ENCODE results near the gene ATRNL1. TPM values are rescaled to one million over a fixed set of nuclear protein-coding genes. Genes with fewer than 3 reads are reported as not detected.

Gene ATRNL1
- total RNA-seq, 4 donors from 2014 or later: 0.34 to 1.1 (median 0.55) TPM

DNA sequence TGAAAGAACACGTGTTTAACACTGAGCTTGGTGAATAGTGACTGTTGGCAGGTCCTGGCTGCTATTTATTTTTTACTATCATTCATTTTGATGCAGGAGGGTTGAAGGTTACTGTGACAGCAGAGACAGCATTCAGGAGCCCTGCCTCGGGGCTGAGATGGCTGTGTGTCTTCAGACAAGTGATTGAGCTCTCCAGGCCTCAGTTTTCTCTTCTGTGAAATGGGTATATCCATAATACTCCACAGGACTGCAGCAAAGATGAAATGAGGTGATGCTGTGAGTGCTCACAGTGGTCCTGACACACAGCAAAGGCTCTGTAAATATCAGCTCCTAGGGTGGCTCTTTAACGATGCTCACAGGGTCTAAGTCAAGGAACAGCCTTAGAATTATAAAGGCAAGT is 884.7 kb downstream of the ATRNL1 start:
- H3K4me3 ChIP-seq (ENCODE audit: low read depth, poor library complexity, severe bottlenecking): no peak overlapping the region
- DNase-seq (ENCODE audit: low spot score in 2 of 2): no peak
- intact Hi-C loops (cut with DNase I; ENCODE audit: low total_unique reads): no loop called here
- TF ChIP-seq POLR2A (IDR thresholded peaks at IDR 0.05): no peak
- TF ChIP-seq, protein P1, sequence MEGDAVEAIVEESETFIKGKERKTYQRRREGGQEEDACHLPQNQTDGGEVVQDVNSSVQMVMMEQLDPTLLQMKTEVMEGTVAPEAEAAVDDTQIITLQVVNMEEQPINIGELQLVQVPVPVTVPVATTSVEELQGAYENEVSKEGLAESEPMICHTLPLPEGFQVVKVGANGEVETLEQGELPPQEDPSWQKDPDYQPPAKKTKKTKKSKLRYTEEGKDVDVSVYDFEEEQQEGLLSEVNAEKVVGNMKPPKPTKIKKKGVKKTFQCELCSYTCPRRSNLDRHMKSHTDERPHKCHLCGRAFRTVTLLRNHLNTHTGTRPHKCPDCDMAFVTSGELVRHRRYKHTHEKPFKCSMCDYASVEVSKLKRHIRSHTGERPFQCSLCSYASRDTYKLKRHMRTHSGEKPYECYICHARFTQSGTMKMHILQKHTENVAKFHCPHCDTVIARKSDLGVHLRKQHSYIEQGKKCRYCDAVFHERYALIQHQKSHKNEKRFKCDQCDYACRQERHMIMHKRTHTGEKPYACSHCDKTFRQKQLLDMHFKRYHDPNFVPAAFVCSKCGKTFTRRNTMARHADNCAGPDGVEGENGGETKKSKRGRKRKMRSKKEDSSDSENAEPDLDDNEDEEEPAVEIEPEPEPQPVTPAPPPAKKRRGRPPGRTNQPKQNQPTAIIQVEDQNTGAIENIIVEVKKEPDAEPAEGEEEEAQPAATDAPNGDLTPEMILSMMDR (IDR thresholded peaks at IDR 0.05): no peak
- 71 to 74% methylated on average over 3 of the region's 3 CpGs for WGBS, 2 donors

DNA sequence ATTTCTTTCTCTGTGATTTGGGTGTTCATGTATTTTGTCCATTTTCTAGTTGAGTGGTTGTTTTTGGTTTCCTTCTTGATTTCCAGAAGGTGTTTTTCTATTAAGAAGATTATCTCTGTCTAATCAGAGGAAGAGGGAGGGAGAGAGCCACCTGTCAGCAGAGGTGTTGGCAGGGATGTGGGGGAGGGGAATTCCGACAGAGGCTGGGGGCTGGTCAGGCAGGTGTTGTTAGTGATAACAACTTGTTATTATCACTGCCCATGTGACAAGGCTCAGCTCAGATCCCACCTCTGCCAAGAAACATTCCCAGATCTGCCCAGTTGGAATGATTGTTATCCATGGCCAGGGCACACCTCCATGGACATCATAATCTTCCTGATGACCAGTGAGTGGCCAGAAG is 886.4 kb downstream of the ATRNL1 start:
- WGBS, 2 donors: 75 to 90% methylated on average over 1 of the region's 1 CpG
- TF ChIP-seq, protein P1 (IDR thresholded peaks at IDR 0.05): no peak
- no peak for TF ChIP-seq POLR2A (IDR thresholded peaks at IDR 0.05)

DNA sequence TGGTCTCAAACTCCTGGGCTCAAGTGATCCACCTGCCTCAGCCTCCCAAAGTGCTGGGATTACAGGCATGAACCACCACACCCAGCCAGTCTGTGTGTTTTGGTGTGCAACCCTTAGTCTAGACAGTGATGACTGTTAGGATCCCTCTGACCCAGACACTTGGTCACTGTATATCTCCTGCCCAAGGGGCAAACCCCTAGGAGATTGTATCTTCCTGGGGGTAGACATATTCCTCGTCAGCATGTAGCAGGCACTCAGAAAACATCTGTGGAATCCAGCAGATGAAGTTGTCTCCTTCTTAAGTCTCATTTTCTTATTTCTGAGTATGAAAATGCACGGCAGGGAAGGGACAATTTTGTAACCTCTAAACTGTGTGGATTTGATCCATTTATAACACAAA is 887.3 kb downstream of the ATRNL1 start:
- WGBS, 2 donors: 54 to 67% methylated on average over 2 of the region's 2 CpGs
- no peak overlapping the region for H3K4me3 ChIP-seq (ENCODE audit: low read depth, poor library complexity, severe bottlenecking)
- no peak for TF ChIP-seq POLR2A (IDR thresholded peaks at IDR 0.05)
- TF ChIP-seq, protein P1 (IDR thresholded peaks at IDR 0.05): no peak
- intact Hi-C loops (cut with DNase I; ENCODE audit: low total_unique reads): no loop called here
- DNase-seq (ENCODE audit: low spot score in 2 of 2): no peak

More for the DNA sequence above, 886.4 kb downstream of the ATRNL1 start:
- no peak overlapping the region for H3K4me3 ChIP-seq (ENCODE audit: low read depth, poor library complexity, severe bottlenecking)
- DNase-seq (ENCODE audit: low spot score in 2 of 2): no peak
- intact Hi-C loops (cut with DNase I; ENCODE audit: low total_unique reads): no loop called here

DNA sequence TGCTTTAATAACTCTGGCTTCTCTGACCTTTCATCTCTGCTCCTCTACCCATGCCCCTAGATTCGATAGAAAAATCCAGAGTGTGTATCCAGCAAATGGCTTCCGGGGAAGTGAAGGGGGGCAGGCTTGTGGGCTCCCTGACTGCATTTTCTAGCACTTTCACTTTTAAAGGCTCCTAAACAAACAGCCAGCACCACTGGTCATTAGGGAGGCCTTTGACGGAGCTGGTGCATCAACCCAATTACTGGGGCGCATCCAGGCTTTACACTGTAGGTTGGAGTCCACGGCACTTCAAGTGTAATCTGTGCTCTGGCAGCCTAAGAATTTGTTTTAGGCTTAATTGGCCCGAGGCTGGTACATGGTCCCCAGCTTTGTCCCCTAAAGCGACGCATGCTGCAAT is 887.9 kb downstream of the ATRNL1 start:
- no peak for TF ChIP-seq POLR2A (IDR thresholded peaks at IDR 0.05)
- TF ChIP-seq, protein P1 (IDR thresholded peaks at IDR 0.05): no peak
- H3K4me3 ChIP-seq (ENCODE audit: low read depth, poor library complexity, severe bottlenecking): no peak overlapping the region
- WGBS, 2 donors: 56 to 72% methylated on average over 8 of the region's 8 CpGs
- intact Hi-C loops (cut with DNase I; ENCODE audit: low total_unique reads): no loop called here
- no peak for DNase-seq (ENCODE audit: low spot score in 2 of 2)

DNA sequence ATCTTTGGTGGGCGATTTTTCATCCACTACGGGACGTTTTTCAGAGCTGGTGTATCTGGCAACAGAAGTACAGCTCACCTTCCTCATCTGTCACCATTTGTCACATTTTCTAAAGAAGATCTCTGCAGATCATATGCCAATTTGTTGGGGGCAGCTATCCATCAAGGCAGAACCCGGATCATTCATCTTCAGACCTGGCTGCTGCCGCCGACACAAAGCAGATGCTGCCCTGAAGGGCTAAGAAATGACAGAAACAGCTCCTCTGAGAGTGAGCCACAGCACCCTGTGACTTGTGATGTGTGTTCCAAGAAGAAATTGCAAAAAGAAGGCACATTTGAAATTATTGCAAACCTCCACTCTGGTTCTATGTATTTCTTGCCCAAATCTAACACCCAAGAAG is 888.9 kb downstream of the ATRNL1 start:
- WGBS, 2 donors: 68 to 86% methylated on average over 6 of the region's 6 CpGs

DNA sequence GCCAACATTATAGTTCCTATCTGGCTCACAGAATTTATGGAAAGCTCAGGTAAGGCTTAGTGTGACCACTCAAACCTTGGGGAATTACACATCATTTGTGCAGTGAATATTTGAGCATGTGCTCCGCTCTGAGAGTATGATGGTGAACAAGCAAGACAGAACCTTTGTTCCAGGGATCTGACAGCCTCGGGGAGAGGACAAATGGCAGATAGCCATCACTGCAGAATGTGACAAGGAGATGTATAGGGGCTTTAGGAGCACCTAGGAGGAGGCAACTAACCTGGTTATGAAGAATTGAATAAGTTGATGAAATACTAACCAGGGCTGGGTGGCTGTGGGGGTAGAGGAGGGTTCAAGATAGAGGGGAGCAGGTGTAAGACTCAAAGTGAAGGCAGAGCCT is 889.4 kb downstream of the ATRNL1 start:
- no peak overlapping the region for H3K4me3 ChIP-seq (ENCODE audit: low read depth, poor library complexity, severe bottlenecking)
- TF ChIP-seq, protein P1 (IDR thresholded peaks at IDR 0.05): no peak
- no peak for TF ChIP-seq POLR2A (IDR thresholded peaks at IDR 0.05)
- WGBS, 2 donors: 84 to 87% methylated on average over 2 of the region's 2 CpGs
- DNase-seq (ENCODE audit: low spot score in 2 of 2): no peak
- intact Hi-C loops (cut with DNase I; ENCODE audit: low total_unique reads): no loop called here

More for the DNA sequence above, 888.9 kb downstream of the ATRNL1 start:
- DNase-seq (ENCODE audit: low spot score in 2 of 2): no peak
- no peak overlapping the region for H3K4me3 ChIP-seq (ENCODE audit: low read depth, poor library complexity, severe bottlenecking)
- TF ChIP-seq, protein P1 (IDR thresholded peaks at IDR 0.05): no peak
- TF ChIP-seq POLR2A (IDR thresholded peaks at IDR 0.05): no peak
- intact Hi-C loops (cut with DNase I; ENCODE audit: low total_unique reads): no loop called here
